Tibial nerve (tissue), 4 donors: ENCODE data around the gene CDSN. TPM values are rescaled to one million over a fixed set of nuclear protein-coding genes. Genes with fewer than 3 reads are reported as not detected.

Experiments
- DNase-seq, 2 donors: peaks; one replicate each; pipeline ENCODE4 v3.0.0-alpha.2; 2019; ENCODE audit warnings: low spot score in 2 of 2
- H3K27ac ChIP-seq, 4 donors: fragments of 200-600 bp; sonication (generic) in 3 of 4; one replicate each; pipeline ENCODE4 v1.5.1; 2017 to 2019; ENCODE audit warnings: mild to moderate bottlenecking in 1 of 4
- H3K27me3 ChIP-seq, 2 donors: fragments of 200-600 bp; sonication (generic) in 1 of 2; one replicate each; pipeline versions ENCODE4 v1.5.1 to v1.6.0; 2017 to 2019
- H3K36me3 ChIP-seq, 3 donors: fragments of 200-600 bp; sonication (generic); one replicate each; pipeline ENCODE4 v1.5.1; 2018 to 2019
- H3K4me1 ChIP-seq, 4 donors: fragments of 200-600 bp; sonication (generic) in 3 of 4; one replicate each; pipeline ENCODE4 v1.5.1; 2017 to 2019
- H3K4me3 ChIP-seq, 4 donors: fragments of 200-600 bp; sonication (generic) in 3 of 4; one replicate each; pipeline ENCODE4 v1.5.1; 2017 to 2019; ENCODE audit warnings: mild to moderate bottlenecking in 1 of 4, moderate library complexity in 1 of 4
- H3K9me3 ChIP-seq, 4 donors: fragments of 200-600 bp; sonication (generic) in 3 of 4; one replicate each; pipeline ENCODE4 v1.5.1; 2017 to 2019
- CTCF ChIP-seq, 5 experiments: fragments of 200-600 bp in 3 of 5; fragments of 450-650 bp in 2 of 5; sonication (generic) in 3 of 5; IDR thresholded peaks; one replicate each; pipeline ENCODE4 v1.5.1; 2016 to 2019; ENCODE audit warnings: antibody characterized with exemption in 5 of 5, mild to moderate bottlenecking in 3 of 5, moderate library complexity in 2 of 5
- EP300 ChIP-seq, 2 donors: sonication (generic); formaldehyde crosslinking; IDR thresholded peaks; one replicate each; pipeline ENCODE4 v1.6.1; 2017; ENCODE audit warnings: antibody characterized with exemption in 2 of 2, mild to moderate bottlenecking in 1 of 2
- POLR2A ChIP-seq, 2 donors: fragments of 450-650 bp; IDR thresholded peaks; one replicate each; pipeline ENCODE4 v1.6.1; 2017; ENCODE audit warnings: antibody characterized with exemption in 2 of 2, mild to moderate bottlenecking in 2 of 2, moderate library complexity in 2 of 2
- WGBS, 2 donors: methylation state at CpG; one replicate each; pipeline ENCODE4 v1.1.5; 2018; 5-methylcytosine and 5-hydroxymethylcytosine counted together
- total RNA-seq, 4 donors: library from RNA; depleted of rRNA; stranded (reverse); fragments of >200 nt; gene quantifications; one replicate each; pipeline ENCODE4 v1.1.0, GENCODE V29; 2016

CDSN gene
- total RNA-seq, 4 donors from 2014 or later = not detected

- H3K4me3 ChIP-seq = no peak overlapping the region
- no peak for DNase-seq
- no peaks in the 10 kb centered on the region for H3K36me3 ChIP-seq
- H3K27me3 ChIP-seq = no peaks in the 10 kb centered on the region
- H3K4me1 ChIP-seq = peaks cover 0 to 33% (median 3%) of the 10 kb centered on the region in 4 donors
- H3K9me3 ChIP-seq = no peaks in the 10 kb centered on the region
- no peak for TF ChIP-seq CTCF (IDR thresholded peaks at IDR 0.05)
- no peak overlapping the region for H3K27ac ChIP-seq
- 88 to 92% methylated on average over 3 of the region's 3 CpGs for WGBS, 2 donors
These were observed 29.8 kb downstream of the CDSN start for GRCh38 chr6:31090275-31090972.

- H3K36me3 ChIP-seq = no peaks in the 10 kb centered on the region
- peak overlapping the region in 1 of 4 donors; percentile 37 for H3K27ac ChIP-seq
- H3K4me3 ChIP-seq = no peak overlapping the region
- DNase-seq = peak; percentile 78 to 94
- peak; percentile 68 to 80 (median 72) for TF ChIP-seq CTCF (IDR thresholded peaks at IDR 0.05)
- TF ChIP-seq POLR2A (IDR thresholded peaks at IDR 0.05) = no peak
- TF ChIP-seq EP300 (IDR thresholded peaks at IDR 0.05) = no peak
- peaks cover 0 to 19% (median 0%) of the 10 kb centered on the region in 4 donors for H3K4me1 ChIP-seq
- H3K9me3 ChIP-seq = no peaks in the 10 kb centered on the region
- H3K27me3 ChIP-seq = no peaks in the 10 kb centered on the region
- WGBS, 2 donors = 11 to 12% methylated on average over 14 of the region's 14 CpGs
These were observed 32.7 kb downstream of the CDSN start for GRCh38 chr6:31087494-31088089.

- peaks cover 0 to 19% (median 0%) of the 10 kb centered on the region in 4 donors for H3K4me1 ChIP-seq
- no peak overlapping the region for H3K4me3 ChIP-seq
- TF ChIP-seq CTCF (IDR thresholded peaks at IDR 0.05) (no peak), EP300 (IDR thresholded peaks at IDR 0.05) (no peak), POLR2A (IDR thresholded peaks at IDR 0.05) (no peak)
- WGBS, 2 donors = 32 to 37% methylated on average over 7 of the region's 7 CpGs
- no peaks in the 10 kb centered on the region for H3K27me3 ChIP-seq
- no peak for DNase-seq
- H3K9me3 ChIP-seq = no peaks in the 10 kb centered on the region
- no peaks in the 10 kb centered on the region for H3K36me3 ChIP-seq
- peak overlapping the region in 1 of 4 donors; percentile 37 for H3K27ac ChIP-seq
These were observed 33.3 kb downstream of the CDSN start for GRCh38 chr6:31086788-31087440.

- no peaks in the 10 kb centered on the region for H3K36me3 ChIP-seq
- H3K9me3 ChIP-seq = no peaks in the 10 kb centered on the region
- TF ChIP-seq EP300 (IDR thresholded peaks at IDR 0.05) (no peak), POLR2A (IDR thresholded peaks at IDR 0.05) (no peak), CTCF (IDR thresholded peaks at IDR 0.05) (peak in 1 of 5 experiments; percentile 21)
These were observed 36.4 kb downstream of the CDSN start for GRCh38 chr6:31083742-31084354.

More at GRCh38 chr6:31083742-31084354, 36.4 kb downstream of the CDSN start:
- Histone ChIP-seq H3K27ac (peak overlapping the region in 2 of 4 donors; percentile 0 to 52), H3K4me1 (peaks cover 0 to 23% (median 2%) of the 10 kb centered on the region in 4 donors), H3K4me3 (no peak overlapping the region), H3K27me3 (no peaks in the 10 kb centered on the region)
- DNase-seq = peak in 1 of 2 donors; percentile 24
- 35 to 55% methylated on average over 8 of the region's 8 CpGs for WGBS, 2 donors
